Endothelial cell of umbilical vein (primary cell): ENCODE measurements around the gene HOXA4. TPM values are rescaled to one million over a fixed set of nuclear protein-coding genes. Genes with fewer than 3 reads are reported as not detected.

Experiments
- BruUV-seq: library from RNA; stranded (reverse); fragments of 400-500 nt; replicated peaks from 2 replicates; lab custom pipeline; 2021; lab: Mats Ljungman, UMichigan
- CTCF ChIA-PET: fragments of 300-600, 350-600 bp; sonication (Branson Sonifier 250); formaldehyde crosslinking; loops from one replicate; lab custom pipeline; 2021; ENCODE audit warnings: antibody characterized with exemption, inconsistent platforms; lab: Charles Lee
- POLR2A ChIA-PET: fragments of 300-600, 350-600 bp; sonication (Branson Sonifier 250); formaldehyde crosslinking; loops from one replicate; lab custom pipeline; 2021; ENCODE audit warnings: antibody characterized with exemption, inconsistent platforms; lab: Charles Lee
- DNase-seq: peaks from one replicate; pipeline ENCODE4 v3.0.0-alpha.2; 2011; ENCODE audit warnings: low read depth, low spot score
- FAIRE-seq: peaks from 2 replicates; lab custom pipeline; 2011; peaks lifted over from hg19 to GRCh38; lab: Jason Lieb, UNC
- H2AFZ ChIP-seq: 2 replicates; pipeline ENCODE4 v1.6.0; 2012; ENCODE audit warnings: low read depth, low read length, control low read depth, inconsistent platforms
- H3K27ac ChIP-seq: 2 replicates; pipeline ENCODE4 v1.5.1; 2011; ENCODE audit warnings: low read depth, mild to moderate bottlenecking, control low read depth, low read length, moderate library complexity; ENCODE audit not compliant: insufficient read depth
- H3K27me3 ChIP-seq, 2 experiments: 2 replicates each; pipeline versions ENCODE4 v1.6.0 to v1.6.1; 2011; ENCODE audit warnings: low read length in 2 of 2, mixed read lengths in 1 of 2; ENCODE audit not compliant: control insufficient read depth in 2 of 2, insufficient read depth in 2 of 2
- H3K36me3 ChIP-seq, 2 experiments: 2 replicates in 1 of 2; 3 replicates in 1 of 2; pipeline ENCODE4 v1.5.1; 2011; ENCODE audit warnings: low read length in 2 of 2, mild to moderate bottlenecking in 1 of 2, moderate library complexity in 1 of 2; ENCODE audit not compliant: control insufficient read depth in 2 of 2, insufficient read depth in 2 of 2; ENCODE audit errors: extremely low read depth in 1 of 2
- H3K4me1 ChIP-seq: 3 replicates; pipeline ENCODE4 v1.5.1; 2011; ENCODE audit warnings: mild to moderate bottlenecking, low read length; ENCODE audit not compliant: control insufficient read depth, insufficient read depth; ENCODE audit errors: extremely low read depth
- H3K4me2 ChIP-seq: 2 replicates; pipeline ENCODE4 v1.6.1; 2011; ENCODE audit warnings: low read length, control low read depth, mixed read lengths; ENCODE audit not compliant: insufficient read depth
- H3K4me3 ChIP-seq, 3 experiments: fragments of 200-600 bp in 1 of 3; sonication (generic), shearing (Covaris generic) in 1 of 3; replicated peaks in 1 of 3; 2 replicates each; pipeline ENCODE4 v1.5.1; 2011 to 2016; ENCODE audit warnings: control low read depth in 3 of 3, low read length in 3 of 3, mild to moderate bottlenecking in 2 of 3, inconsistent platforms in 1 of 3, low read depth in 1 of 3, moderate library complexity in 1 of 3; ENCODE audit not compliant: insufficient read depth in 1 of 3
- H3K79me2 ChIP-seq: 2 replicates; pipeline ENCODE4 v1.6.0; 2012; ENCODE audit warnings: low read length, inconsistent platforms; ENCODE audit not compliant: control insufficient read depth, insufficient read depth
- H3K9ac ChIP-seq: replicated peaks from 2 replicates; pipeline ENCODE3; 2011; ENCODE audit warnings: low read length, control low read depth; ENCODE audit not compliant: insufficient read depth; ENCODE audit errors: extremely low read depth
- H3K9me1 ChIP-seq: replicated peaks from 3 replicates; pipeline ENCODE4 v1.6.0; 2011; ENCODE audit warnings: mild to moderate bottlenecking, low read length; ENCODE audit not compliant: control insufficient read depth, insufficient read depth; ENCODE audit errors: extremely low read depth
- H3K9me3 ChIP-seq: replicated peaks from 2 replicates; pipeline ENCODE4 v1.5.1; 2012; ENCODE audit warnings: low read length, inconsistent platforms; ENCODE audit not compliant: control insufficient read depth, insufficient read depth
- H4K20me1 ChIP-seq: replicated peaks from 2 replicates; pipeline ENCODE3; 2011; ENCODE audit warnings: mild to moderate bottlenecking, low read length; ENCODE audit not compliant: control insufficient read depth, insufficient read depth; ENCODE audit errors: extremely low read depth
- CTCF ChIP-seq, 2 donors: IDR thresholded peaks; 1 replicate in 1 of 2; 2 replicates in 1 of 2; pipeline ENCODE4 v1.5.1; 2011; ENCODE audit warnings: low read length in 2 of 2, mild to moderate bottlenecking in 2 of 2, moderate library complexity in 2 of 2, control low read depth in 1 of 2, inconsistent platforms in 1 of 2, low read depth in 1 of 2; ENCODE audit not compliant: insufficient read depth in 1 of 2; ENCODE audit errors: extremely low read depth in 1 of 2
- EZH2 ChIP-seq: IDR thresholded peaks from 2 replicates; pipeline ENCODE4 v1.6.1; 2012; ENCODE audit warnings: borderline replicate concordance, low read depth, mild to moderate bottlenecking, moderate library complexity, low read length, inconsistent platforms; ENCODE audit not compliant: severe bottlenecking
- FOS ChIP-seq: IDR thresholded peaks from 2 replicates; pipeline ENCODE4 v1.6.1; 2011; ENCODE audit warnings: mild to moderate bottlenecking, low read length, moderate library complexity, borderline replicate concordance; ENCODE audit not compliant: insufficient read depth
- GATA2 ChIP-seq: IDR thresholded peaks from 2 replicates; pipeline ENCODE4 v1.7.0; 2011; ENCODE audit warnings: low read depth, mild to moderate bottlenecking, moderate library complexity, mixed read lengths, low read length; ENCODE audit not compliant: insufficient read length, insufficient read depth
- JUN ChIP-seq: IDR thresholded peaks from 2 replicates; pipeline ENCODE4 v1.6.1; 2011; ENCODE audit warnings: borderline replicate concordance, low read depth; ENCODE audit not compliant: insufficient read length, insufficient read depth
- MAX ChIP-seq: IDR thresholded peaks from 2 replicates; pipeline ENCODE4 v1.6.1; 2011; ENCODE audit not compliant: insufficient read depth, insufficient read length
- MYC ChIP-seq: IDR thresholded peaks from one replicate; pipeline ENCODE4 v1.6.1; 2011; ENCODE audit warnings: mild to moderate bottlenecking, low read depth, low read length
- POLR2A ChIP-seq: IDR thresholded peaks from 2 replicates; pipeline ENCODE4 v1.6.1; 2012; ENCODE audit warnings: low read depth, mild to moderate bottlenecking, control low read depth, low read length
- POLR2AphosphoS5 ChIP-seq: IDR thresholded peaks from 2 replicates; pipeline ENCODE4 v1.6.1; 2012; ENCODE audit warnings: low read depth, mild to moderate bottlenecking, control low read depth, low read length, moderate library complexity; ENCODE audit not compliant: insufficient read depth
- dilution Hi-C: fragments of 300-500 bp; cut with MboI; formaldehyde crosslinking; loops from one replicate; pipeline ENCODE4 v1.15.0; 2019; ENCODE audit warnings: low sequenced_read_pairs; ENCODE audit not compliant: extremely low pct_ligation_motif_present
- intact Hi-C: fragments of 100-400 bp; cut with micrococcal nuclease; formaldehyde crosslinking; loops from one replicate; pipeline ENCODE4 v1.10.0; 2022
- polyA plus RNA-seq, 4 experiments: library from polyadenylated mRNA; depleted of rRNA in 3 of 4; stranded (reverse) in 3 of 4; unstranded in 1 of 4; fragments of >200 nt; gene quantifications; 2 replicates each; pipeline versions ENCODE4 v1.2.1 to v1.2.3, GENCODE V29; 2011 to 2012; ENCODE audit warnings: missing spikeins in 1 of 4
- total RNA-seq: library from RNA; stranded (reverse); gene quantifications from 2 replicates; pipeline ENCODE4 v1.2.3, GENCODE V29; 2021

The HOXA4 gene
- total and polyA plus RNA-seq, 2 donors (not counting 3 experiments of a cell fraction or from before 2014, with no cell fraction given), result 4.9 to 8.1 TPM

GRCh38 chr7:27164367-27165088 lies 34.0 kb upstream of the HOXA4 start:
- BruUV-seq, result no TSS peak
- CTCF ChIA-PET, result interaction anchor here (0.6 to 7.4 kb wide), 3 partner anchors 12 to 794 kb away, joined by 3 to 81 read pairs (median 42); partner anchors contain the start of genes HOXA10 and HOXA3
- peak overlapping the region; percentile 85 for H3K9ac ChIP-seq
- H3K4me2 ChIP-seq, result peak overlapping the region; percentile 91
- H3K9me3 ChIP-seq, result no peaks in the 10 kb centered on the region
- intact Hi-C loops (loop anchor here (1.0 to 5.0 kb wide), 7 partner anchors 10 to 1772 kb away; partner anchors contain the start of genes HOXA10 and HOXA2), dilution Hi-C loops (loop anchor here (10.0 to 25.0 kb wide), 3 partner anchors 310 to 977 kb away; no protein-coding TSS in a partner anchor)
- H3K9me1 ChIP-seq, result no peaks in the 10 kb centered on the region
- TF ChIP-seq MYC, result no peak
- TF ChIP-seq CTCF (IDR thresholded peaks at IDR 0.05; ENCODE audit: extremely low read depth in 1 of 2, insufficient read depth in 1 of 2, low read depth in 1 of 2, low read length in 2 of 2), result peak; percentile 15 to 34
- peaks cover 87% of the 10 kb centered on the region for H3K79me2 ChIP-seq
- POLR2A ChIA-PET, result interaction anchor here (1.4 kb wide), 1 partner anchor 13 kb away, joined by 7 read pairs; no protein-coding TSS in a partner anchor
- no peaks in the 10 kb centered on the region for H3K27me3 ChIP-seq
- FAIRE-seq (peak; percentile 33), DNase-seq (no peak)
- peak overlapping the region; percentile 91 for H3K27ac ChIP-seq
- peak overlapping the region; percentile 63 to 98 (median 88) for H3K4me3 ChIP-seq
- no peaks in the 10 kb centered on the region for H4K20me1 ChIP-seq
- H3K4me1 ChIP-seq, result peaks cover 39% of the 10 kb centered on the region
- H3K36me3 ChIP-seq, result peaks cover 3 to 7% of the 10 kb centered on the region in 2 experiments
- no peak overlapping the region for H2AFZ ChIP-seq

GRCh38 chr7:27164045-27164366 lies 33.4 kb upstream of the HOXA4 start:
- Histone ChIP-seq H3K9me1 (no peaks in the 10 kb centered on the region), H3K27me3 (no peaks in the 10 kb centered on the region), H3K79me2 (peaks cover 85% of the 10 kb centered on the region), H3K4me2 (peak overlapping the region; percentile 91), H4K20me1 (no peaks in the 10 kb centered on the region), H3K9me3 (no peaks in the 10 kb centered on the region), H3K4me3 (peak overlapping the region; percentile 63 to 98 (median 88)), H3K36me3 (peaks cover 3 to 7% of the 10 kb centered on the region in 2 experiments), H3K9ac (peak overlapping the region; percentile 85), H2AFZ (no peak overlapping the region), H3K27ac (peak overlapping the region; percentile 91), H3K4me1 (peaks cover 44% of the 10 kb centered on the region)
- dilution Hi-C loops, result loop anchor here (10.0 to 25.0 kb wide), 3 partner anchors 309 to 977 kb away; no protein-coding TSS in a partner anchor
- FAIRE-seq (no peak), DNase-seq (no peak)
- intact Hi-C loops, result loop anchor here (2.0 to 5.0 kb wide), 5 partner anchors 13 to 1772 kb away; partner anchors contain the start of gene HOXA2
- no peak for TF ChIP-seq POLR2AphosphoS5
- TF ChIP-seq MAX, result no peak
- no peak for TF ChIP-seq MYC
- no peak for TF ChIP-seq EZH2
- no peak for TF ChIP-seq FOS
- TF ChIP-seq JUN, result no peak
- no peak for TF ChIP-seq GATA2
- TF ChIP-seq POLR2A, result no peak
- TF ChIP-seq CTCF (IDR thresholded peaks at IDR 0.05; ENCODE audit: extremely low read depth in 1 of 2, insufficient read depth in 1 of 2, low read depth in 1 of 2, low read length in 2 of 2), result no peak
- CTCF ChIA-PET, result interaction anchor here (0.6 to 4.6 kb wide), 3 partner anchors 12 to 794 kb away, joined by 3 to 81 read pairs (median 3); partner anchors contain the start of gene HOXA10
- POLR2A ChIA-PET, result no interaction called here
- no TSS peak for BruUV-seq
